NCI-H2029 treated with DMSO at 0.1 percent for 48 hours (cell line): ENCODE results near the gene TMEM238L.

ENCODE experiments used
- DNase-seq: peaks from one replicate; lab custom pipeline; 2025; lab: John Stamatoyannopoulos, UW

Gene TMEM238L

DNA sequence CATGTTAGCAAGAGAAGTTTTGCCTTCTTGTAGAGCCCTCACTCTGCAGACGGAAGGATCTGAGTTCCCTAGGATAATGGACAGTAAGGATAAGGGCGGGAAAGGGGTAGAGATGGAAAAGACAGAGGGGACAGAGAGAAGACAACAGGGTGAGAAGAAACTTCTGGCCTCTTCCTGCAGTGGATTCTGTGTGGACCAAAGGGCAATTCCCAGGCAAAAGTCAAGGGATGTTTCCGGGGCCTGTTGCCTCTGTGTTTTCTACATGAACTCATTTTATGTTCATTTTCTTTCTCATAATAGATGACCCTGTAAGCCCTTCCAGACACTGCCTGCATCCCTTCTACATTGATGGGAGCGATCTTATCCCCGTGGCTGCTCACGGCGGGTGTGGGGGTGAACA, 647 bp upstream of the TMEM238L start:
- DNase-seq, result no peak

DNA sequence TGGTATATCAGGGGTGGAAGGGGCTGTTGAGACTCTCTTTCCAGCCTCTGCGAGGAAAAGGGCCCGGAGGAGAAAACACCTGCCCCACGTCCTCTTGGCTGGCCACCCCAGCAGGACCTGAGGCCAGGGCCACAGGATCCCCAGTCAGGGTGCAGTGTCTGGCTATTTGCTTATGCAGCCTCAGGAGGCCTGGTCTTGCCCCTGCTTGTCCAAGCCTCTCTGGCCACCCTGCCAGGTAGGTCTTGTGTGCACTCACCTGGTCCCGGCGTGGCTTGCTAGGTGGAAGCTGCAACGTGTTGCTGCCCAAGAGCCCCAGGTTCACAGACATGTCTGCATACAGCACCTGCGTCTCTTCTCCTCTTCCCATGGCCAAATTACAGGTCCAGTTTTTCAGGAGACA, 549 bp downstream of the TMEM238L start:
- DNase-seq, result no peak

DNA sequence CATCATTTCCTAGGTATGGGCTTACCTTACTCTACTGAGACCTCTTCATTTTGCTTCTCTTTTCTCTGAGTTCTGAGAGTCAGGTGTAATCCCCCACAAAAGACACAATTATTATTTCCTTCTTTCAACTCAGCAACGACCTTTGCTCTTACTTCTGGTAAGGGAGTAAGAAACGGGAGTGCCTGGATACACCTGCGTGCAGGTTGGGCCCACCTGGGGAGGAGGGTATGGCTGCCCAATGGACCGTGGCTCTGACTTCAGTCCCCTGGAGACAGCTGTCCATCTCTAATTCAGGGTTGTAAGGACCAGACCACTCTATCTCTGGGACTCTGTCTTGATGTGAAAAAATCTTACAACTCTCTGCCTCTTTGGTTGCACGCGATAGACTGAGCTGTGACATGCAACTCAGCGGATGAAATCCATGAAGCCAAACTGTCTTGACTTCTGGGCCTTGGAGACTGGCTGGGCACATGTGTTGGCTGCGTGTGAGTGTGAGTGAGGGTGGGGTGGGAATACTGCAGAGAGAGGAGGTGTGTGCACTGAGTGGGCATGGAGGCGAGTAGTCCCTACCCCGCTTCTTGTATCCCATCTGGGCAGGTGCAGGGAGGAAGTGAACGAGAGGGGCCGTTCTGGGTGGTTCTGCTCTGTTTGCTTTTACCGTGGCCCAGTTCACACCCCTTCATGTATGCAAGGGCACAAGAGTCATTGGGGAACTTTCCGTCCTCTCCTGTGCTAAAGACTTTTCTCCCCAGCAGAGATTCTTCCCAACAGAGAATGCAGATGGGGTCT, 1.2 kb downstream of the TMEM238L start:
- no peak for DNase-seq

DNA sequence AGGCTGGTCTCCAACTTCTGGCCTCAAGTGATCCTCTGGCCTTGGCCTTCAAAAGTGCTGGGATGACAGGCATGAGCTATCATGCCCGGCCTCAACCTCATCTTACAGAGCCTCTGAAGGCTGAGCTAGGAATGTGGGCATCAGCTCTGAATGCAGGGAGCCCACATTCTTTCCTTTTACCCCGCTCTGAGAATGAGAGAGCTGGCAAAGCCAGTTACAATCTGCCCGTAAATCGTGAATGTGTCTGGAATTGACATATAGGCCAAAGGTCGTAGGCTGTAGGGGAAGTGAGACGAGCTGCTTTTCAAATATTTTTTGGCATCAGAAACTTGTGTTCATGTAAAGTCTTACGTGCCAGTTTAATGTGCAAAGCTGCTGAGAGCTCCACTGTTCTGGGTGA, 4.5 kb downstream of the TMEM238L start:
- DNase-seq, result no peak

DNA sequence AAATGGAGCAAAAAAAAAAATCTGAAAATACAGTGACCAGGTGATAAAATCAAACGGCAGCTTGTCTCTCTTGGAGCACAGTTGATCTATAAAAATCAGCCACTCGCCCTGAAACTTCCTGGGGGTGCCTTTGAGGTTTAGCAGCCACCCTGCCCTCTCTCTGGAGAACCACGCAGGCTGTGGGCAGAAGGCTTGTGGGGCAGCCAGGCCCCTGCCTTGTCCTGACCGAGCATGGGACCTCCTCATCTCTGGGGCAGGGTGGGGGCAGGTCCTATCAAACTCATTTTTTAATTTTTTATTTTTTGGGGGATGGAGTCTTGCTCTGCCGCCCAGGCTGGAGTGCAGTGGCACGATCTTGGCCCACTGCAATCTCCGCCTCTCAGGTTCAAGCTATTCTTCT, 5.0 kb downstream of the TMEM238L start:
- no peak for DNase-seq

DNA sequence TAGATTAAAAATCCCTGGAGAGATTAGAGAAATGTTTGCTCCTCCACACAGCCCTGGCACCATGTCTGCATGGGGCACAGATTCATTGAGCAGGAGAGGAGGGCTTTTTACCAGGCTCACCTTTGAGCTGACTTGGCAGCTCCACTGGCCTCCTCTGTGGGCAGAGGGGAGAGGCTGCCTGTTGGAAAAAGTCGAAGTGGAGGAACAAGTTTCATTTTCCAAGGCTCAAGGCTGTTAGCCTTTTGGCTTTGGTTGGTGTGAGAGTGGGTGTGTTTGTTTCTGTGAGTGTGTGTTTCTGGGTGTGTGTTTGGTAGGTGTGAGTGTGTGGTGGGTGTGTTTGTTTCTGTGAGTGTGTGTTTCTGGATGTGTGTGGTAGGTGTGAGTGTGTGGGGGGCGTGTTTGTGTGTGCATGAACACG, 5.6 kb downstream of the TMEM238L start:
- DNase-seq, result no peak

DNA sequence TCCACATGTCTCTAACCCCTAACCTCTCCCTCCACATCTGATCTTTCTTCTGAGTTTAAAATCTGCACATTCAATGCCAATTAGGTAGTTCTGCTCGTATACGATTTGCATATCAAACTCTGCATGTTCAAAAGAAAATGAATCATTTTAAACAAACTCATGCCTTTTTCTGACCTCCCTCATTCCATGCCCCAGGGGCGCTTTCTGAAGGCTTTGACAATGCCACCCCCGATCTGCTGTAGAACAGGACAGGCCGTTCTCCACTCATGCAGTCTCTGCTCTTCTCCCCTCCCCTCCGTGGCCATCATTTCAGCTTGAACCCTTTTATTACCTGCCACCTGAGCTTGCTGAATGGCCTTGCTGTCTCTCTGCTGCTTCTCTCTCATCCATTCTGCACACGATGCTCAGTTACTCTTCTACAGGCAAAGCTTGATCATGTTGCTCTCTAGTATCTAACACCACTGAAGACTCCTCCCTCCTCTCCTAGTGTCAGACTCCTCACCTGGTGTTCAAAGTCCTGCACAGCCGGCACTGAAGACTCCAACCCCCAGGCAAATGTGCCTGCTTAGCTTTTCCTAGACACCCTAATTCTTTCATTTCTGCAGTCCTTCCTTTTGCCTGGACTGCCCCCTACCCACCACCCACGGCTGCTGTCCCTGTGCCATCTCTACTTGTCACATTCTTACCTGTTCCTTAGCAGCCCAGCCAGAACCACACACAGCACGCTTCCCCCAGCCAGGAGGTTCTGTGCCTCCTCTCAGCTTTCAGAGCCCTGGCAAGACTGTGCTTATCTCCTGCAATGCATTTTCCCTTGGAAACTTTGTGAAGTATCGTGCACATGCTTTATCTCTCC, 6.2 kb downstream of the TMEM238L start:
- no peak for DNase-seq

DNA sequence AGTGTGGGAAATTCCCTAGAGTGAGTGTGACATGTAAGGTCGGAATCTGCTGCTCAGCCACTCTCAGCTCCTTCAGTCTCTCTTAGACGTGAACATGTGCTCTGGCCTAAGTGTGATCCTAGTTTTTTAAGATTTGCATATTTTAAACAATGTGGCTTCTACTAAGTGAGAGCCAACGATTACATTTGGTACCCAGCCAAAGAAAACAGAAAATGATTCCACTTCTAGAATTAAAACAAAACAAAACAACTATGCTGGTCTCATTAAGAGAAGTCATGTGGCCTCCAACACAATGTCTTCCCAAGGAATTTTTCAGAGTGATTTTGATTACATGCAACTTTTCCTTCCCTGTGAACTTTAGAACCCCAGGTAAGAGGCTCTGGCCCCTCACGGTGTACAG, 10.1 kb downstream of the TMEM238L start:
- no peak for DNase-seq

DNA sequence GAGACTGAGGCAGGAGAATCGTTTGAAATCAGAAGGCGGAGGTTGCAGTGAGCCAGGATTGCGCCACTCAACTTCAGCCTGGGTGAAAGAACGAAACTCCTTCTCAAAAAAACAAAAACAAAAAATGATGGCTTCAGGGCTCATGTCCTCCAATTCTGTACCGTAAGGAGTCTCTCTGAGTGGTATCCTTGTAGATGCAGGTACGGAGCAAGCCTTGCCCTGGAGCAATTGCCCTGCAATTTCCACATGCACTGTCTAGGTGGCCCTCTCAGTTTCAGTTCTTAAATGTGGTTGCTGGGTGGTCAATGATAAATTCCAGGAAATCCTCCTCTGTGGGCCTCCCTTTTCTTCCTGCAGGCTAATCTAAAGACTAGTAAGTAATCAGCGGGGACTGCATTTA, 10.6 kb downstream of the TMEM238L start:
- DNase-seq, result no peak

DNA sequence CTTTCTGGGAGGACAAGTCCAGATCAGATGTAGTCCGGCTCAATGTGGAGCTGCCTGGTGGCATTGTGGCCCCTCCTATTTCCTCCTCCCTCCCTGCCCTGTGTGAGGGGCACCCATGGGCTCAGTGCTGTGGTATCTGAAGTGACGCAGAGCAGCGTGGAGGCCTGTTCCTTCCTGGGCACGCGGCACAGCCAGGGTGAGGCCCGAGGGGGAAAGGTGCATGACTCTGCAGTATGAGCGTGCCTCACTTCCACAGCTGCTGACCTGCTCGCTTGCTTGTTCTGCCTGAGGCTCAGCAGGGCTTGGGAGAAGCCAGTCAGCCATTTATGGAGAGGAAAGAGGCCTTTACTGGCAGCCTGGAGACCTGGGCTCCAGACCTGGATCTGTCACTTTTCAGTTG, 11.7 kb downstream of the TMEM238L start:
- no peak for DNase-seq

DNA sequence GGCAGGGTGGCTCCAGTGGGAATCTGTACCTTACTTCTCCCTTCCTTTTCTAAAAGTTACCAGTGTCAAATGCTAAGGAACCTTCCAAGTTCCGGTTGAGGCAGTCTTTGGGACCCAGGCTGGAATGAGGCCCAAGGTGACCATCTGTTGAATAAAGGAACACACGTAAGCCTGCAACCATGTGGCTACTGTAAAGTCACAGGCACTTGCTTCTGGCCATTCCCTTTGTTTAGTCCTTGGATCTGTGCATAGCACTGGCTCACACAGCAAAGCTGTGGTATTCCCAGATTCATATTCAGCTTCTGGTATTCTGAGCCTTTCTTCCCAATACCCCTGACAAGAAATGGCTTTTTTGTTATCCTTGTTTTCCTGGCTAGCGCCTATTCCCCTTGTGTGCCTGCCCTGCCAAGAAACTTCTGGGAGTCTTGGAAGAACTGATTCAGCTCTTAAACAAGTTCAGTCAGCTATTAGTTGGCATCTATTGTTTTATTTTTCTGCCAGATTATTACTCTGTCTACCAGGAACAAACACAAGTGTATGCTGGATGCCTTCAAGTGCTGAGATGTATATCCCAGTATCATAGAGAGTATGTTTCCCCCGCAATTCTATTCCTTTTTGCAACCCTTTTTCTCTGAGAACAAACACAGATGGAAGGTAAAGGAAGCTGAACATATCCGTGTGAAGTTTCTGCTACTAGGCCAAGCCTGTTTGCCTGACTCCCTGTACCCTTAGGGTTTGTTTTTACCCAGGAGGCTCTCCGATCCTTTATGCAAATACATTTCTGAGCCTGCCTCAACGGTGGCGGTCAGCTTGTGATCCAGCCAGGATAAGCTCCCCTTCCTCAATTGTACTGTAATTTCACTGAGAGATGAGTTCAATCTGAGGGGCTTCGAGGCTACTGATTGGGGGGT, 13.2 kb downstream of the TMEM238L start:
- no peak for DNase-seq

DNA sequence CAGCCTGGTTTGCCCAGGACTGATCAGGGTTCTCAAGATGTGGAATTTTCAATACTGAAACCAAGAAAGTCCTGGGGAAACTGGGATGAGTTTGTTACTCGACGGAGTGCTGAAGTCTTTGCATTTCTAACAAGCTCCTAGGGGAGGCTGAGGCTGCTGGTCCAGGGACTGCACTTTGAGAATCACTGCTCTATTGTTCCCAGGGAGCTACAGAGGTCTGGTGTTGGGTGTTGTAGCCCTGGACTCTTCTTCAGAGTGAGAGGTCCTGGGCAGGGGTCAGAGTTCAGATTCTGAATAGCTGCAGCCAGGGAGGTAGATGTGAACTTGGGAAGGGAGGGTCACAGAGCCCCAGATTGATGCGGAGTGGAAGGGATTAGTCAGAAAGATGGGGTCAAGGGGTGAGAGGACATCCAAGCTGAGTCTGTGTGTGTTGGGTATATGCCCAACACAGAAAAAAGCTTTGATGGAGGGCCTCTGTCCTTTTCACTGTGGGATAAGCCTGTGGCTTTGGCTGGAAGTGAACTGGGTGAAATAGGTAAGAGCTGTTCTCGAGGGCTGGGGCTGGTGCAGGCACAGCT, 14.1 kb downstream of the TMEM238L start:
- DNase-seq, result no peak

DNA sequence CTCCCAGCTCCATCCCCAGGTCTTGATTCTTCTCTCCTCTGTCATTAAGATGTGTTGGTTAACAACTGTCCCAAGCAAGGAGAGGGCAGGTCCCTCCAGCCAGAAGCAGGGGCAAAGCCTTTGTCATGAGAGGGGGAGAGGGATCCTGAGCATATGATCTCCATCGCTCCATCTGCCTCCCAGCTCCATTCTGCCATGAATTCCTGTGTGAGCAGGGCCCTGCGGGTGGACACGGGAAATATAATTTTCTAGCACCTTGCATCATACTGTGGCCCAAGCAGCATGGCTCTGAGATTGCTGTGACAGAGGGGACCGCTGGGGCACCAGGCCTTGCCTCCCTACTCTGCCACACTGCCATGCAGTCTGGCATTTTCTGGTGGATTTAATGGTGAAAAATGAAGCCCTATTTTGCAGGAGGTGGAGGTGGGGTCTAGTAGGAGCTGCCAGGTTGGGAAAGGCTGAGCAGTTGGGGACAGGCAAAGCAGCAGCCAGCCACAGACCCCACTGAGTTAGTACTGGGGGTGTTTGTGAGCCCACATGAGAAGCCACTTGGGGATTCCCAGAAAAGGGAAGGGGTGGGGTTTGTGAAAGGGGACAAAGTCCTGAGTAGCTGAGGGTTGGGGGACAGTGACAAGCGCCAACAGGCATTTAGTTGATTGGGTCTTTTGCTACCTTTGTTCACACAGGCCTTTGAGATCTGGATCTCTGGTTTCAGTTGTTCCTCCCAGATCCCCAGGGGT, 16.4 kb downstream of the TMEM238L start:
- no peak for DNase-seq

DNA sequence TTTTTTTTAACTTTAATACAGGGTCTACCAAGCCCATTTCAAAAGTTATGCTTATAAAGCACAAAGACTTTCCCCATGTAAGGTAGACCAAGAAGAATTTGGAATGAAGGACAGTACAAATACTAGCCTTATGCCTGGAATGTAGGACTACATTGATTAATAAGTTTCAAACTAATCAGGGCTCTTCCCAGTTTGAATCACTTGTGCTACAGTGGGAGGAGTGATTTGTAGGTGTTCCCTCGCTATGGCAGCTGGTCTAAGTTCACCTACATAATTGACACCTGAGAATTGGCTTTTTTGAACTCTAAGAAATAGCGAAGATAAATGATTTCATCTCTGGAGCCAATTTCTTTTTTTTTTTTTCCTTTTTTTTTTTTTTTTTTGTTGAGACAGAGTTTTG, 18.6 kb downstream of the TMEM238L start:
- DNase-seq, result no peak

DNA sequence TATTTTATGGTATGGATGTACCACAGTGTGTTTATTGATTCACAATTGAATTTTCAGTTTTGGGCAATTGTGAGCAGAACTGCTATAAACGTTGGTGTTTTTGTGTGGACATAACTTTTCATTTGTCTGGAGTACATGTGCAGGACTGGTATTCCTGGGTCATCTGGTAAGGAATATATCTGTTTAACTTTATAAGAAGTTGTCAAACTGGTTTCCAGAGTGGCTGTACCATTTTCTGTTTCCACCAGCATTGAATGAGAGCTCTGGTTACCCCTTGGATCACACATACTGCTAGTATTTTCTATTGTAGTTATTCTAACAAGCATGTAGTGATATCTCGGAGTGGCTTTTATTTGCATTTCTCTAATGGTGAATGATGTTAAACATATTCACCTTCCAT, 24.3 kb downstream of the TMEM238L start:
- DNase-seq, result no peak

DNA sequence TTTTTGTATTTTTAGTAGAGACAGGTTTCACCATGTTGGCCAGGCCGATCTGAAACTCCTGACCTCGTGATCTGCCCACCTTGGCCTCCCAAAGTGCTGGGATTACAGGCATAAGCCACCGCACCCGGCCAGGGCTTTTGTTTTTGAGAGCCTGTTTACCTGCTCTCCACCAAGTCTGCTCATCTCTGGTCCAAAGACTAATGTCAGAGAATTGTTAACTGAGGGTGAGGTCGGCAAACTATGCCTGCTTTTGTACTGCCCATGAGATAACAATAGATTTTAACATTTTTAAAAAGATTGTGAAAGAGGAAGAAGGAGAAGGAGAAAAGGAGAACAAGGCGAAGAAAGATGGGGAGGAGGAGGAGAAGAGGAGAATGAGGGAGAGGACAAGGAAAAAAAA, 26.0 kb downstream of the TMEM238L start:
- DNase-seq, result no peak

DNA sequence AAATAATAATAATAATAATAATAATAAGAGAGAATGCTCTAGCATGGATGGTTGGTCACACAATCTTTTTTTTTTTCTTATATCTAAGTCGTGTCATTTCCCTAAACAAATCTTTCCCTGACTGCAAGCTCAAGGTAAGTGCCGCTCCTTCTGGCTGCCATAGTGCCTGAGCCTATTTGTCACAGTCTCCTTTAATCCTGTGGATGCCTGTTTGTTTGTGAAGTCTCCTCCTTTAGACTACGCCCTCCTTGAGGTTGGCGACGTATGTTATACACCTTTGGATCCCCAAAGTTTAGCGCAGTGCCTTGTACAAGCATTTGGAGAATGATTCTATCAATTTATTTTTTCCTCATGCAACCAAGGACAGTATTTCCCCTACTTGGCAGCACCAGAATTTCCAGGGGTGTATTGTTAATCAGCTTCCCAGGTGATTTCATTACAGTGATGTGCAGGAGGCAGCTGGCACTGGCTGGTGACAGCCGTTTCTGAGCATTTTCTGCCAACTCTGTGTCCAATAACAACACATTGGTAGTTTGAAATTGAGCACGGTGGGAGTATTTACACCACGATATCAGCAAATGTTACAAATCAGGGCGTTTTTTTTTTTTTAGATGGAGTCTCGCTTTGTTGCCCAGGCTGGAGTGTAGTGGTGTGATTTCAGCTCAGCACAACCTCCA, 26.6 kb downstream of the TMEM238L start:
- DNase-seq, result no peak

DNA sequence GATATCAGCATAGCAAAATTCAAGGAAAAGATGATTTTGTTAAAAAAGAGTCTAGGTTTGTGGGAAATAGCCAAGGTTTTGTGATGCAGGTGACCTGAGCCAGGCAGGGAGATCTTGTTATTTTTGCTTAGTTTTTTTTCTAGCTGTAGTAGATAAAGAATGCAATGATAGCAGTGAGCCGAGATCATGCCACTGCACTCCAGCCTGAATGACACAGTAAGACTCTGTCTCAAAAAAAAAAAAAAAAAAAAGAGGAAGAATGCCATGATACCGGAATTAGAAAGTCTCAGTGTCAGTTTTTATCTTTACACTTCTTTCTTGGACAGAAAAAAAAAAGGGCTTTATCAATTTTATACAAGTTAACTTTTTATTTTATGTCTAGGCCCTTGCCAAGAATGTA, 27.5 kb downstream of the TMEM238L start:
- DNase-seq, result no peak

DNA sequence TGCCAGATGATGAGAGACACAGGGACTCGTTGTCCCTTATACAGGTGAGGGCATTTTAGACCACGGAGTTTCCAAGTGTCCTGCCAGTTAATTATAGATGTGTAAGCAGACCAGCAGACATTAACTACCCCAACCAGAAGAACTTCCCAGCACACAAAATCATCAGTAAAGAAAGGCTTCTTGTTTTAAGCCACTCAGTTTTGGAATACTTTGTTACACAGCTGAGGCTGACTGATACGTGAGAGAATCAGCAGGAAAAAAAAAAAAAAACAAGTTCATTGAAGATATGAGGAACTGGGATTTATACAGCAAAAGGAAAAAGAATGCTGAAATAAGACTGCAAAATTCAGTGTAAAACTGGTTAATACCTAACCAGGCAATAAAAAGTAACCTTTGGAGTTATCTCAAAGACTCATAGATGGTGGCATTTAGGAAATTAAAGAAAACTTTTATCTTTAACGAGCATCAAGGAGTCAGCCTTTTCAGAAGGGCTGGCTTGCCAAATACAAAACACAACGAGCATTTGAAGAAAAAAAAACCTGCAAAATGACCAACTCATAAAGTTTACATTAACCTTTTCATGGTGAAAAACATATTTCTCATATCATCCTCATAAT, 28.1 kb downstream of the TMEM238L start:
- DNase-seq, result no peak

DNA sequence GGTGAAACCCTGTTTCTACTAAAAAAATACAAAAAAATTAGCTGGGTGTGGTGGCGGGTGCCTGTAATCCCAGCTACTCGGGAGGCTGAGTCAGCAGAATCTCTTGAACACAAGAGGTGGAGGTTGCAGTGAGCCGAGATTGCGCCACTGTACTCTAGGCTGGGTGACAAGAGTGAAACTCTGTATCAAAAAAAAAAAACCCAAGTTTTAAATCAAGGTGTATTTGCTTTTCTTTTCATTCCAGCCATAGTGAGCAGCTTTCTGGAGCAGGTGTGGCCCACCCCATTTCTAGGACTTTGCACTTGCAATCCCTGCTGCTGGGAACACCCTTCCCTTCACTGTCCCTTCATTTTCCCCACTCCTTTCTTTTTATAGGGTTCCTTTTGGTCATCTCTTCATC, 28.8 kb downstream of the TMEM238L start:
- DNase-seq, result no peak
